Measurements from ENCODE around the gene AGAP6. TPM values are rescaled to one million over a fixed set of nuclear protein-coding genes. Genes with fewer than 3 reads are reported as not detected.
"Not testable (repeated sequence)": the region's sequence is repeated elsewhere in the genome, so short reads cannot be mapped to it uniquely, and the experiment has no call there.

The AGAP6 gene
- 2.1 and 3.6 TPM in 2 replicates for total RNA-seq

- DNase-seq: not testable (repeated sequence)
These were observed at the start of gene AGAP6 for GRCh38 chr10:49988376-49988775. Gene AGAP6 (plus strand): TSS chr10:49988406. CDS start chr10:49988716, 310 bp downstream.

DNA sequence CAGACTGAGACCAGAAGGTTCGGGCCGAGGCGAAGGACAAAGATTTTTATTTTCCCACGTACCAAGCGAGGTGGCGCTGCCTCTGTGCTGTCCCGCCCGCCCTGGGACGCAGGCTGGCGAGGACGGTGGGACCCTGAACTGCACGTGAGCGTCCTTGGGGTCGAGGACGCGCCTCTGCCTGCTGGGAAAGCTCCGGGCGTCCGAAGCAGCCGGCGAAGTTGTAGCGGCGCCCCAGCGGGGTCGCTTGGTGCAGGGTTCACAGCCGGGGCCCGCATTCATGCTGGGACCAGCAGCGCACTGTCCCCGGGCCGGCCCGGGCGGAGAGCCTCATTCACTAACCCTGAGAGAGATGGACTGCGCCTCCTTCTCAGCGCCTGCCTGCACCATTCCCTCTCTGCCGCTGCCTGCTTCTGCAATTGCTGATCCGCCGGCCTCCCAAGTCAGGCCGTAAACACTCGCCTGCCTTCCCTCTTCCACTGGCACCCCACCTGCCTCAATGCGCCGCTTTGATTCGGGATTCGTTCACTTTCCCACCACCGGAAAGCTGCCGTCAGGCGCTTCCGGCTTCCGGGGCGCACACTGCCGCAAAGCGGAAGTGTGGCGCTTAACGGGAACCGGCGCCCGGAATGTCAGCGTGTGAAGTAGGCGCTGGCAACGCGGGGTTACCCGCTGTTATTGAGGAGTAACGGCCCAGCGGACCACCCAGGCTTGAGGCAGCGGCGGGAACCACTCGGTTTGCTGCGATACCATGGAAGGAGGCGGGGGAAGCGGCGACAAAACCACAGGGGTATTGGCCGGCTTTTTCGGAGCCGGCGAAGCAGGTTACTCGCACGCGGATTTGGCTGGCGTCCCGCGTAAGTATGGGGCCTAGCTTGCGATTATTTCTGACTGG lies 46.5 kb upstream of the AGAP6 start, which contains the start of the genes PARG and TIMM23B:
Gene PARG (minus strand): TSS at position 581 of the 892 bp plus-strand sequence. CDS start 302 bp downstream, at position 279.
Gene TIMM23B (plus strand): TSS at position 607 of the 892 bp plus-strand sequence. CDS start 142 bp downstream, at position 749.
- DNase-seq: peak; percentile 81

- peak; percentile 45 for DNase-seq
These were observed 45.9 kb upstream of the AGAP6 start for GRCh38 chr10:49942339-49942705.

DNA sequence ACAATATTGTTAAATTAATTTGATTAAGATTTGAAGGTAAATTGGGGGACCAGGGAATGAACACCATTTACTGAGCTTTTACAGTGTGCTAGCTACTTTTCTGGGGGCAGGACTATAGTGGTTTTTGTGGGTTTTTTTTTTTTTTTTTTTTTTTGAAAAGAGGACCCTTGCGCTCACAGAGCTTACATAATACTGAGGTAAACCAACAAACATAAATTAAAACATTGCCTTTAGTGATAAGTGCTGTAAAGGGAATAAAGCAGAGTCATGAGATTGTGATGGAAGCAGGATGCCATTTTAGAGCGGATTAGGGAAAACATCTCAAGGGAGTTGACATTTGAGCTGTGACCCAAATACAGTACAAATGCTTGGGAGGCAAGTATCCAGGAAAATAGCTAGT lies 44.6 kb upstream of the AGAP6 start:
- not testable (repeated sequence) for DNase-seq

DNA sequence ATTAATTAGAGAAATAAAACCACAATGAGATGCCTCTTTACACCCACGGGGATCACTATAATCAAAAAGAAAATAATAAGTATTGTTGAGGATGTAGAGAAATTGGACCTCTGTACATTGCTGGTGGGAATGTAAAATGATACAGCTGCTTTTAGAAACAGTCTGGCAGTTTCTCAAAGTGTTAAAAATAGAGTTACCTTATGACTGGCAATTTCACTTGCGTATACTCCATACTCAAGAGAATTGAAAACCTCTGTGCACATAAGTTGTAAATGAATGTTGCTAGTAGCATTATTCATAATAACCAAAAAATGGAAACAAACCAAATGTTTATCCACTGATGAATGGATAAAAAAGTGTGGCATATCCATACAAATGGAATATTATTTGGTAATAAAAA lies 40.1 kb upstream of the AGAP6 start:
- DNase-seq: not testable (repeated sequence)

DNA sequence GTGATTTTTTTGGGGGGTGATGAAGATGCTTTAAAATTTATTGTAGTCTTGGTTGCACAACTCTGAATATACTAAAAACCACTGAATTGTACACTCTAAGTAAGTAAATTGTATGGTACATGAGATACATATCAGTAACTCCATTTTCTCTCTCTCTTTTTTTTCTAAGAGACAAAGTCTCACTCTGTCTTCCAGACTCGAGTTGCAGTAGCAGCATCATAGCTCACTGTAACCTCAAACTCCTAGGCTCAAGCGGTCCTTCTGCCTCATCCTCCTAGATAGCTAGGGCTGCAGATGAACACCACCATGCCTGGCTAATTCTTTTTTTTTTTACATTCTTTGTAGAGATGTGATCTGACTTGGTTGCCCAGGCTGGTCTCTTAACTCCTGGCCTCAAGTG lies 39.5 kb upstream of the AGAP6 start:
- DNase-seq: not testable (repeated sequence)

DNA sequence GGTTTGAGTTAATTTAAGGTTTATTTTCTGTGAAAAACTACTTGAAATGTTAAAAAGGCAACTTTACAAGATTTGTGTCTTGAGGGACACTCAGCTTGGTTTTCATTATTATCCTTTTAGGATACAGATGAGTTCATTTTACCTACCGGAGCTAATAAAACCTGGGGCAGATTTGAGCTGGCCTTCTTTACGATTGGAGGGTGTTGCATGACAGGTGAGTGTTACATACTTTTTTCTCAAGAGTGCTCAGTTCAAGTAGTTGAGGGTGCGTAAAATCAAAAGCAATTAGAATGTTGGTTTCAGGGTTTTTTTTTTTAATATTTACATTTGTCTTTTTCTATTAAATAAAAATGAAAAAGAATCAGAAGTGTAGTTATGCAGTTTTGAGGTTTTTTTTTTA lies 36.2 kb upstream of the AGAP6 start:
- DNase-seq: not testable (repeated sequence)

GRCh38 chr10:49953122-49953521 lies 35.1 kb upstream of the AGAP6 start:
- peak; percentile 13 for DNase-seq

GRCh38 chr10:49970331-49970857 lies 17.8 kb upstream of the AGAP6 start:
- not testable (repeated sequence) for DNase-seq

GRCh38 chr10:49971466-49971865 lies 16.7 kb upstream of the AGAP6 start:
- DNase-seq: not testable (repeated sequence)

- DNase-seq: not testable (repeated sequence)
These were observed 16.1 kb upstream of the AGAP6 start for GRCh38 chr10:49972094-49972493.

- DNase-seq: not testable (repeated sequence)
These were observed 10.4 kb upstream of the AGAP6 start for GRCh38 chr10:49977756-49978155.

DNA sequence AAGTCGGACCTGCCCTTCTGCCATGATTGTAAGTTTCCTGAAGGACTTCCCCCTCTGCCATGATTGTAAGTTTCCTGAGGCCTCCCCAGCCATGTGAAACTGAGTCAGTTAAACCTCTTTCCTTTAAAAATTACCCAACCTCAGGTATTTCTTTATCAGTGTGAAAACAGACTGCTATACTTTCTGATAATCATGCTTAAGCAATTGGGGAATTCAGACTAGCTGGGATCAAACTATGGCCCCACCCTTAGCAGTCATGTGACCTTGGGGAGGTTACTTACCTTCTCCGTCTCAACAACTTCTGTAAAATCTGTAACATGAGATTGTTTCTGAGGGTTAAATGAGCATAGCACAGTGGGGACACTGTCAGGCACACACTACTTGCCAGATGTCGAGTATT lies 999 bp upstream of the AGAP6 start:
- not testable (repeated sequence) for DNase-seq

DNA sequence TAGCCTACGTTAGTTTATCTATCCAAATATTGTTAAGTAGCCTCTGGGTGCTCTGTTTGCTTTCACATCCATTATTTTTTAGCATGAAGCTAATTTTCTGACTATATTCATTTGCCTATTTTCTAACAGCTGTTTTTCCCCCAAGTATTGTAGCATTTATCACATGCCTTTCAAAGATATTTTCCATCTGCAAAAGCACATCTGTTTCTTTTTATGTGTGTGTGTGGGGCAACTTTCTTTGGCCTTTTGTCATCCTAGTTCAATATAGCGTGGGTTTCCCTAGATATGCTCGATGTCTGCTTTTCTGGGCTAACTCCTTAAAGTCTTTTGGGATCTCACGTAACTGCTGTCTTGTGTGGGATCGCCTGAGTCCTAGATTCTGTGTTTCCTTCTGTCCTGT lies 7.1 kb downstream of the AGAP6 start:
- DNase-seq: not testable (repeated sequence)

DNA sequence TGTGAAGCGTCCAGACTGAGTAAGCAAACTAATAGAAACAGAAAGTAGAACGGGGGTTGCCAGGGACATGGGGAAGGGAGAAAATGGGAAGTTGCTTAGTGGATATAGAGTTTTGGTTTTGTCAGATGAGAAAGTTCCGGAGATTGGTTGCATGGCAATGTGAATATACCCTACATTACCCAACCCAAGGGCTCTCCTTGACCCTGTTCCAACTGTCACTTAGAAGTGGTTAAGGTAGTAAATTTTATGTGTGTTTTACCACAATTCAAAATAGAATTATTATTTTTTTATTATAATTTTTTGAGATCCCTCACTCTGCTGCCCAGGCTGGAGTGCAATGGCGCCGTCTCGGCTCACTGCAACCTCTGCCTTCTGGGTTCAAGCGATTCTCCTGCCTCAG lies 25.8 kb downstream of the AGAP6 start:
- DNase-seq: not testable (repeated sequence)

DNA sequence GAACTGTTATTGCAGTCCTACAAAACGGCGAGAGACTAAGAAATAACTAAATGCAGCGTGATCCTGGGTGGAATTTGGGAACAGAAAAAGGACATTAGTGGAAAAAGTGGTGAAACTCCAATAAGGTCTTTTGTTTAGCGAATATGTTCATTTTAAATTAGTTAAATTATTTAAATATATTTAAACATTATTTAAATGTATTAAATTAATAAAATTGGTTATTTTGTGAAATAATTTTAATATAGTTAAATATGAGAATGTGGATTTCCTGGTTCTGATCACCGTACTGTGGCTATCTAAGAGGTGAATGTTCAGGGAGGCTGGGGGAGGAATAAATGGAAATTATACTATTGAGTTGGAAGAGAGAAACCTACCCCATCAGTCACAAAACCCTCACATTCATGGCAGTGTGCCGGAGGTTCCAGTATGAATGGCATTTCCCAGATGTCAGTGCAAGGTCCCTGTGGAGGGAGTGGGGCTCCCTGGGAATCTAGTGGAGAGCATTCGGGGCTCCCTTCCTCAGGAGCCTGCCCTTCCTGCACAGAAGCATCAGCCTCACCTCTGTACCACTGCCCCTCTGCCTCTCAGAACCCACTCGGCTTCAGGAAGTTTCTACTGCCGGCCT lies 27.5 kb downstream of the AGAP6 start:
- DNase-seq: not testable (repeated sequence)

DNA sequence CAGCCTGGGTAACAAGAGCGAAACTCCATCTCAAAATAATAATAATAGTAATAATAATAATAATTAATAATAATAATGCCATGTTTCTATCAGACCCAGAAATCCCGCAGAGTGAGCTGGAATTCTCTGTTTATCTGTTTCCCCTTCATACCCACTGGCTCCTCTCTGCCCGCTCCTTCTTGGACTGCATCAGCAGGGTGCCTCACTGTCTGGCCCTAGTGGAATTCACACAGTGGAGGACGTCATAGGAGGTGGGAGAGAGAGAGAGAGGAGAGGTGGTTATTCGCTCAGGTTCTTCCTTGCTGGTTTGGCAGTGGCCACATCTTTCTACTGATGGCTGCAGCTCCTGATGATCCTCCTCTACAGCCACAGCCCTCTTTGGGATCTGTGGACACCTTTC lies 28.7 kb downstream of the AGAP6 start:
- not testable (repeated sequence) for DNase-seq

DNA sequence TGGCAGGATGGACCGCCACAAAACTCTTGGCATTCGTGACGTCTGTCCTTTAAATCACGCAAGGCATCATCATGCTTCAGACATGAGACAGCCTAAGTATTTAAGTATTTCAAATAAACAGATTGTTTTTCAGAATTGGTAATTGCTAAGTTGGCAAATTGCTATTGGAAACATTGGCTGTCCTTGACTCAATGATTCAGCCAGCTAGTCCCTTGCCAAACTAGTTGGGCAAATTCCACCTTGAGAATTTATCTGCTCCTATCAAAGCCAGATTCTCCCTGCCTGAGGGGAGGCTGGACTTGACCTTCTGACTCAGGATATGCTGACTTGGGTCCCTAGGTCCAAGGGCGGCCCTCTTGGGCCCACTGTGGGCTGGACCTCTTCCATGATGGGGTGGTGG lies 29.4 kb downstream of the AGAP6 start:
- not testable (repeated sequence) for DNase-seq

DNA sequence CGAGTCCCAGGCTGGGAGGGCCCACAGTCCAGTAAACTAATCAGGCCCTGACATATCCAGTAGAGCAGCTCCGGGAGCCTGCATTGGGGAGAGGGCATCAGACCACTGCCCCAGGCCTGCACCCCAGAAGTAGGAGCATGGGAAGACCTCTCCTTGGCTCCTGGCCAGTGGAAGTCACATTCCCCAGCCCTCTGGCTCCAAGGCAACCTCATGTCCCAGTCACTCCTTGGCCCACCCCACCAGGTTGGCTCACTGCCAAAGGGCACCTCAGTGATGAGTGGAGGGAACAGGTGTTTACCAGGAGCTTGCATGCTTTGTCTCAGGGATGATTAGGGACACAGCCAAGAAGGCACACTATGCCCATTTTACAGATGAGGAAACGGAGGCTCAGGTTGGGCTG lies 31.1 kb downstream of the AGAP6 start:
- not testable (repeated sequence) for DNase-seq

DNA sequence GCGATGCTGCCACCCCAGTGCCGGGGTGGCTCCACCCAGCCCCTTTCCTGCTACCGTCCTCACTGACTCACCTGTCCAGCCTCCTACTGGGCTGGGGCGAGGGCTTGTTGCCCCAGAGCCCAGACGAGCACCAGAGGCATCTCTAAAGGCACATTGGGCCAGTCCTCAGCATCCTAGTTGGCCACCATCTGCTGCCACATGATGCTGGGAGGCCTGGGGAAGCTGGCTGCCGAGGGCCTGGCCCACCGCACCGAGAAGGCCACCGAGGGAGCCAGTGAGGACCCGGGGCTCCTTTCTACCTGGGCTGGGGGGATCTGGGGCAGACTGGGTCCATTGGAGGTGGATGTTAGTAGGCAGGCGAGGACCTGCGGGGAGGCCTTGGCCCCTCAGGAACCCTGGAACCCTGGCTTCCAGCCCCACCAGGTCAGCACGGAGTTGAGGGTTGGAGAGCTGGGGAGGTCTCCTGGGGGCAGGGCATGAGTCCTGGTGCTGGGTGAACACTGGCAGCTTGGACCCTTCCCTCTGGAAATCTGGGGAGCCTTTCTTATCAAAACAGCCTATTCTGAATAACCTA lies 32.3 kb downstream of the AGAP6 start:
- not testable (repeated sequence) for DNase-seq

GRCh38 chr10:50021646-50022045 lies 33.4 kb downstream of the AGAP6 start:
- DNase-seq: no peak

DNA sequence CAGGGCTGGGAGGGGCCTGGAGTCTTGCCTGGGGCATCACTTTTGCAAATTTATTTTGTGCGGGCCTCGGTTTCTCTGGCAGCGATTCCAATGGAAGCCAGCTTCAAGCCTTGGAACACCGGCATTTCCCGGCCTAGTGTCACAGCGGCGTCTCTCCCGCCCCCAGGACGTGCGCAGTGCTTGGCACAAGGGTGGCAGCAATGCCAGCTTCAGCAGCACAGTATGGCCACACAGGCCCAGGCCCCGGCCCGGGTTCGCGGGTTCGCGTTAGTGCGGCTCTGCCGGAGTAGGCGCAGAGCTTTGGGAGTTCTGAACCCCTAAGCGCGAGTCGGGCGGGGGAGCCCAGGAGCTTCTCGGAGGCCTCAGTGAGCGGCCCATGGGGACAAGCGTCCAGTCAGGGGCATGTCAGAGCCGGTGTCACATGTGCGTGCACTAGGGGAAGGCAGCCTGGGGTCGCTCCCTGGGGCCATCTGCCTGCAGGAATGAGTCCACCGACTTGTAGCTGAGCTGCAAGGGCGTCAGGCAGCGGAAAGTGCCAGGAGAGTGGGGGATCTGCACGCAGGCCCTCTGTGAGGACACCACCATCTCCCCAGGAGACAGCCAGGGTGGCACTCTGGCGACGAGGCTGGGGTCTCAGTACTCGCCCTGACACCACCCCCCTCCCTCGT lies 36.6 kb downstream of the AGAP6 start:
- DNase-seq: not testable (repeated sequence)

All from dermis blood vessel endothelial cell (primary cell).